ENCODE measurements around the gene SETD4.
"Not testable (repeated sequence)": the region's sequence is repeated elsewhere in the genome, so short reads cannot be mapped to it uniquely, and the experiment has no call there.

Gene SETD4

DNA sequence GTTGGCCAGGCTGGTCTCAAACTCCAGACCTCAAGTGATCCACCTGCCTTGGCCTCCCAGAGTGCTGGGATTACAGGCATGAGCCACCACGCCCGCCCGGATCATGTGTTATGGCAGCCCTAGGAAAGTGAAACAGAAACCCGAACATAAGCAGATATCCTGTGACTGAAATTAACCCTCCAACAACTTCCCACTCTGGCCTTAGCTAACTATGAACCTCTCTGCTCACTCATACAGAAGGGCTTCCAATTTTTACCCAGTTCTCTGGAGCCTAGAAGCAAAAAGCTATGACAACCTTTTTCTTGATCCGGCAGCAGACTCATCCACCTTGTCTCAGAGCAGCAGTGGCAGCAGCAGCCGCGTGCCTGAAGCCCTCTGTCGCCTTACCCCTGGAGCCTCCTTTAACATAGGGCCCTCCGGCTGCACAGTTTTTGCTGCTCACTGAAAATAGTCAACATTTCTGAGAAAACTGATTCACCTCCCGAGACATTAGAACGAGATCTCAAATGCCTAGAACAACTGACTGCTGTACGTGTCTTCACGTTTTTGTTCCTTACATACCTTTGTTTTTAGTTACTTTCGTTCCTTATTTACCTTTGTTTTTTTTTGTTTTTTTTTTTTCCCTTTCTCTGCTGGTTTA lies 18.8 kb upstream of the SETD4 start:
- DNase-seq (ENCODE audit: low spot score) (no peak), FAIRE-seq (no peak)

DNA sequence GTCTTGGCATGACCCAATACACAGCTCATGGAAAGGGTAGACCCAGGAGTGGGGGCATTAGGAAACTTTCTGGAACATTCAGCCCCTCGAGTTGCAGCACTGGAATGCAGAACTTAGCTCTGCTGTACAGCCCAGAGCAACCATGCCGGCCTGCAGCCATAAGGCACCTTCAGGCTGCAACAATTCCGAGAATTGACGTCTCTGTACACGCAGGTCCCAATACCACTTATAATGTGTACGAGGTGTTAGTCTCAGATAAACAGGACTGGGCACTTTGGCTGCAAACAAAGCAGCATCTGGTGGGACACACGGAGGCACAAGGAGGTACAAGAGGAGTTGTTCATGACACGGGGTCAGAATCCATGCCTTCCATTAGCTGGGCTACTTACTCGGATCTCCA lies 17.4 kb upstream of the SETD4 start:
- DNase-seq (ENCODE audit: low spot score), result no peak
- FAIRE-seq, result no peak

DNA sequence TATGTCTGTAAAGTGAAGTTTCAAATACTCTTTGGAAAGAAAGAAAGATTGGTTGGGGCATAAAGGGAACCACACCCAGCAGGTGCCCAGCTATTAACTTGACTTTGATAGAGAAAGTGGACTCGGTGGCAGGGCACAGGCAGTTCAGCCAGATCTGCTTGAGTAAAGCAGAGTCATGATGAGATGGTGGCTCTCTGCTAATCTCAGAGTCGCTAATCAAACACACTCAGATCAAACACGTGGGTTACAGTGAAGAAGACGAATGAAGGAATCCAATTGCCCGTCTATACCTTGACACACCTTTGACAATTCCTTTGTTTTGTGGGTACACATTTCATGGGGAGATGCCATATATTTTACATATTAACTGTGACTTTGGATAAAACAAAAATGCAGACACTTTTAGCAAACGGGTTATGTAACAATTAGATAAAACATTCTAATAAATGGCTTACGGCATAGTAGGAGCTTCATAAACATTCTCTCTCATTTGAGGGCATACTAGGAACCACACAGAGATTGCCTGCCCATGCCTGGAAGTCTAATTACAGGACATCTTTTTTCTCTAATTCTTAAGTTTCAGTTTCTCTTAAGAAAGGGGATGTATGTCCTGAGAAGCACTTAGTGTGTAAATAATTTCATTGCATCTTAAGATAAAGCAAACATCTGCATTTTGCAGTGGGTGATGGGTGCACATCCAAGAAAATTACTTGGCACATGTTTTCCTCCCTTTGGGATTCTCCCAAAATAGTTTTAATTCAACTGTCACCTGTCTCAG lies 16.7 kb upstream of the SETD4 start:
- FAIRE-seq (no peak), DNase-seq (ENCODE audit: low spot score) (no peak)

DNA sequence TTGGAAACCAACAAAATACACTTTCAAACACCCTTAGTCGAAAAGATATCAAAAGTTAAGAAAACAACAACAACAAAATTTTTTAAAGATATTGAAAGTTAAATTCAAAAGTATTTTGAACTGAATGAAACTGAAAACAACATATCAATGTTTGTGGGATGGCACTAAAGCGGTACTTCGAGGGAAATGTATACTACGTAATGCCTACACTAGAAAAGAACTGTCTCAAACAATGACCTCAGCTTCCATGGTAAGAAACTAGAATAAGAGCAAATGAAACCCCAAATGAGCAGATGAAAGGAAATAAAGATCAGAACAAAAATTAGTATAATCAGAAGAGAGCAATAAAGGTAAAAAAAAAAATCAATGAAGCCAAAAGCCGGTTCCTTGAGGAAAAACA lies 15.6 kb upstream of the SETD4 start:
- DNase-seq (ENCODE audit: low spot score) (no peak), FAIRE-seq (no peak)

DNA sequence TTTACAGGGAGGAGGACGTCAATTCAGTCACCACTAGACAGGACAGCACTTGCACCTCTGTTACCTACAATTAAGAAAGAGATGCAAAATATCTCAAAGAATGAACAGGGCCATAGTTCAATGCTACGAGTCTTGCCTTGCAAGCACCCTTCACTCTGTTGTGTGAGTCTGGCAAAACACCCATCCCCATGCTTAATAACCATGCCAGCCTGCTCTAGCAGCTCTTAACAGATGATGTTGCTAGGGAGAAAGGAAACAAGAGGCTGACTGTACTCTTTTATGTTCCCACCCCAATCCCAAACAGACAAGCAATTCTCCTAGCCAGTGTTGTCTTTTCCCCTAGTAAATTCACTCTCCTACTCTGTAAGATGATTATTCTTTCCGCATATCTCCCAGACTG lies 14.8 kb upstream of the SETD4 start:
- DNase-seq (ENCODE audit: low spot score), result no peak
- no peak for FAIRE-seq

DNA sequence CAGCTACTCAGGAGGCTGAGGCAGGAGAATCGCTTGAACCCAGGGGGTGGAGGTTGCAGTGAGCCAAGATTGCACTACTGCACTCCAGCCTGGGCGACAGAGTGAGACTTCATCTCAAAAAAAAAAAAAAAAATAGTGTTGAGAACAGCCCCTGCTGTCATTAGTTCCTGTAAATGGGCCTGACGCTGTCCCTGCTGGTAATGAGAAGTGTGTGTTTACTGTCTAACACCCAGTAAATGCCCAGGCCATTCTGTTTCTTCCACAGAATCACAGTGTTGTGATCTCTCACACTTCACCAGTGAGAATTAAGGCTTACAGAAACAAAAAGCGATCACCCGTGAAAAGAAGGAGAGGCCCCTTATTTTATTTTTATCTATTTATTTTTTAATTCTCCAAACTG lies 13.6 kb upstream of the SETD4 start:
- DNase-seq (ENCODE audit: low spot score); FAIRE-seq: not testable (repeated sequence)

DNA sequence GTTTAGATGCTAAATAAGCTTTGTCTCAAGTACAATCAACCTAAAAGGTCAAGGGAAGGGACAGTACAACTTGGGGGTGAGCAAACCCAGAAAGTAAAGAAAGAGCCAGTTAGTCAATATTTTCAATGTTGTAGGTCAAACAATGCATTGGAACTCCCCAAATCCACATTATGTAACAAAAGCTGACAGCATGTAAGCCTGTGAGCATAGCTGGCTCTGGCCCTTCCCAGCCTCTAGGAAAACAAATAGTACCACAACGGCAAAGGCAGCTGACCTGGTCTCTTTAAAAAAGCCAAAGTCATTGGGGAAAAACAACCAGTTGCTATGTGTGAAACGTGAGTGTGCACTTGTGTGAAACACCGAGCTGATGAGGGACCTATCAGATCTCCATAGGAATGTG lies 12.9 kb upstream of the SETD4 start:
- DNase-seq (ENCODE audit: low spot score) (no peak), FAIRE-seq (no peak)

DNA sequence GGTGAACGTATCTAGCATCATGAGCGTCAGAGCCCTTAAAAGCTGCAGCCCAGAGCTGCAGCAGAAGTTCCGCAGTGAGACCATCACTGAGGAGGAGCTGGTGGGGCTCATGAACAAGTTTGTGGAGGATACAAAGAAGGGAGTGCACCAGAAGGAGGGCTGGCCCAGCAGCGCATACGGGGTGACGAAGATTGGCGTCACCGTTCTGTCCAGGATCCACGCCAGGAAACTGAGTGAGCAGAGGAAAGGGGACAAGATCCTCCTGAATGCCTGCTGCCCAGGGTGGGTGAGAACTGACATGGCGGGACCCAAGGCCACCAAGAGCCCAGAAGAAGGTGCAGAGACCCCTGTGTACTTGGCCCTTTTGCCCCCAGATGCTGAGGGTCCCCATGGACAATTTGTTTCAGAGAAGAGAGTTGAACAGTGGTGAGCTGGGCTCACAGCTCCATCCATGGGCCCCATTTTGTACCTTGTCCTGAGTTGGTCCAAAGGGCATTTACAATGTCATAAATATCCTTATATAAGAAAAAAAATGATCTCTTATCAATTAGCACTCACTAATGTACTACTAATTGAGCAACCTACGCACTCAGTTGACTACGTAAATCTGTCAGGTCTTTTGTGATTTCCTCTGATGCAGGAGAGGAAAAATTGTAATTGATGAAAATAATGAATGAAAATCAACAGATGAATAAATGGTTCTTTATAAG lies 12.3 kb upstream of the SETD4 start:
- DNase-seq (ENCODE audit: low spot score), result no peak
- FAIRE-seq, result no peak

DNA sequence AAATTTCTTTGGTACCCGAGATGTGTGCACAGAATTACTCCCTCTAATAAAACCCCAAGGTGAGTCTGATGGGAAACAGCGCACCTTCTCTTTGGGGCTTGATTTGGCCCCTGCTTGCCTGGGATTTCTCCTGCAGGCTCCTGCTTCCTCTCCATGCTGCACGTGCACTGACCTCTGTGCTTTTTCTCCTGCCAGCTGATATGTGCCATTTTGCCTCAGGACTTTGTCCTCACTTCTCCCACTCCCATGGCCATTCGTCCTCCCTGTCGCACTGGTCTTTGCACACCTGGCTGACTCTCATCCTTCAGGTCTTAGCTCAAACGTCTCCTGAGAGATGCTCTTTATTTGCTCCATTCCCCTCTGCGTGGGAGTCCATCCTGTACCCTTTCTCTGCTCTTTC lies 10.7 kb upstream of the SETD4 start:
- no peak for FAIRE-seq
- DNase-seq (ENCODE audit: low spot score), result no peak

DNA sequence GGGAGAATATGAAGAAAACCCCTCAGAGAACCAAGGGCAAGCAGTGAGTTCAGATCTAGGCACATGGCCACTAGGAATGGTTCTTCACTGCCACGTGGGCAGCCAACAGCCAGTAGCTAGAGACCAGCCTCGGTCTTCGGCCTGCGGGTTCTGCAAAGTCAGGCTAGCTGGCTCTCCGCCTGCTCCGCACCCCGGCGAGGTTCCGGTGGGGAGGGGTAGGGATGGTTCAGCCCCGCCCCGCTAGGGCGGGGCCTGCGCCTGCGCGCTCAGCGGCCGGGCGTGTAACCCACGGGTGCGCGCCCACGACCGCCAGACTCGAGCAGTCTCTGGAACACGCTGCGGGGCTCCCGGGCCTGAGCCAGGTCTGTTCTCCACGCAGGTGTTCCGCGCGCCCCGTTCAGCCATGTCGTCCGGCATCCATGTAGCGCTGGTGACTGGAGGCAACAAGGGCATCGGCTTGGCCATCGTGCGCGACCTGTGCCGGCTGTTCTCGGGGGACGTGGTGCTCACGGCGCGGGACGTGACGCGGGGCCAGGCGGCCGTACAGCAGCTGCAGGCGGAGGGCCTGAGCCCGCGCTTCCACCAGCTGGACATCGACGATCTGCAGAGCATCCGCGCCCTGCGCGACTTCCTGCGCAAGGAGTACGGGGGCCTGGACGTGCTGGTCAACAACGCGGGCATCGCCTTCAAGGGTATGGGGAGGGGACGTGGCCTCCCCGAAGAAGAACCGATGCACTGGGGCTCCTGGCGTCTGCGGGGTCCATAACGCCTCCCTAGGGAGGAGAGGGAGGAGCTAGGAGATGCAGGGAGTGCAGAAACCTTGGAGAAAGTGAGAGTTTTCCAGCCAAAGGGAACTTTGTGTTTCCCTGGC lies 9.6 kb upstream of the SETD4 start, which contains the start of gene CBR1:
TSS of gene CBR1 (plus strand) at position 312 of the 871 bp plus-strand sequence. CDS start at position 404, 92 bp downstream.
- DNase-seq (ENCODE audit: low spot score) (peak; percentile 79), FAIRE-seq (no peak)

DNA sequence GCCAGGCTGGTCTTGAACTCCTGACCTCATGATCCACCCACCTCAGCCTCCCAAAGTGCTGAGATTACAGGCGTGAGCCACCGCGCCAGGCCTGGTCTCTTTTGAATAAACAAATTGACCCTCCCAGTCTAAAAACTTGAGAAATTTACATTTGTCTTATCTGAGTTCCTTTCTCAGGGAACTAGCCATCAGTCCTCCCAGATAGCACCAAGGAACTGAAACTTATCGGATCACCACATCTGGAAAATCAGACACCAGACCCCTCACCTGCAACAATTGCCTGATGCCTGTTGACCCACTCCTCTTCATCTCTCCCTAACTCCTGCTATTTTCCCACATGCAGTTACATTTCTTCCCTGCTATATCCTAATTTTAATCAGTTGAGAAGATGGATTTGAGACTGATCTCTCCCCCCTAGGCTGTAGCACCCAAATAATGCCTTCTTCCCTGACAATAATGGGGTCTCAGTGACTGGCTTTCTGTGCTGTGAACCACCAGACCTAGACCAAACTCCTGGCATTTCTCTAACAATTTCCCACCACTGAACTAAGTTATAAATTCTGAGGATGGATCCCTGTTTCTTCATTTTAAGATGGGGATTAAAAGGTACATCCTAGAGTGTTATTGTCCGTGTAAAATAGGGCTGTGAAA lies 8.5 kb upstream of the SETD4 start:
- FAIRE-seq (no peak), DNase-seq (ENCODE audit: low spot score) (no peak)

DNA sequence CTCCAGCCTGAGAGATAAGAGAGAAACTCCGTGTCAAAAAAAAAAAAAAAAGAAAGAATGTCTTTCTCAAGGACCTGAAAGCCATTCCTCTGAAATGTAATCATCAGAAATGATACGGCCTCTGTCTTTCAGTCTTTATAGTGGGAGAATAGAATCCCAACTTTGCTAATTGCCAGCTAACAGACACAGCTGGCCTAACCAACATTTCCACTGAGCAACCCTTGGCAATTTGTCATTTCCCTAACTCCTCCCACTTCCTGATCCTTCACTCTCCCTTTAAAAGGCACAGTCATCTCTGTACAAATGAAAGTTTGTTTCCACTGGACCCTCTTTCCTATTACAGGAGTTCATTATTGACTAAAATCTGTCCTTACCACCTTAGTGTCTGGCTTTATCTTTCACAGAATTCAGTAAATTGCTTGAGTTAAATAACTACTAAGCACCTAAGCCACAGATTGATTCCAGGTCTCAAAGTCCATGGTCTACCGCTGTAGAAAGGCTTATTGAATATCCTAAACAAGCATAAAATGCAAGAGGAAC lies 5.2 kb upstream of the SETD4 start:
- DNase-seq (ENCODE audit: low spot score) (no peak), FAIRE-seq (no peak)

DNA sequence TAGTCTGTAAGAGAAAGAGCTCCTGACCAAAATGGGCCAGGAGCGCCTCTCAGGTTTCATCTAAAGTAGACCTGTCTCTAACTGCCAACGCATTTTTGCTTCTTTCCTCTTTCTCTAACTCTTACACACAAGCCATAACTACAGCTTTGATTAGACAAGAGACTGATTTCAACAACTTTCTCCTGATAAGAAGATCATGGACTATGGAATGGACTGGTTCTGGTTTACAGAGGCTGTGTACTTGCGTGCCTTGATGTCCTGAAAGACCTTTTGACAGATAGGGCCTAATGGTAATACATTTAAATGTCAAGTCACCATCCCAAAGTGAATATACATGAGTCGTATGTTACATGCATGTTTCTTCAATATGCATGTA lies 3.7 kb upstream of the SETD4 start:
- FAIRE-seq (no peak), DNase-seq (ENCODE audit: low spot score) (no peak)

DNA sequence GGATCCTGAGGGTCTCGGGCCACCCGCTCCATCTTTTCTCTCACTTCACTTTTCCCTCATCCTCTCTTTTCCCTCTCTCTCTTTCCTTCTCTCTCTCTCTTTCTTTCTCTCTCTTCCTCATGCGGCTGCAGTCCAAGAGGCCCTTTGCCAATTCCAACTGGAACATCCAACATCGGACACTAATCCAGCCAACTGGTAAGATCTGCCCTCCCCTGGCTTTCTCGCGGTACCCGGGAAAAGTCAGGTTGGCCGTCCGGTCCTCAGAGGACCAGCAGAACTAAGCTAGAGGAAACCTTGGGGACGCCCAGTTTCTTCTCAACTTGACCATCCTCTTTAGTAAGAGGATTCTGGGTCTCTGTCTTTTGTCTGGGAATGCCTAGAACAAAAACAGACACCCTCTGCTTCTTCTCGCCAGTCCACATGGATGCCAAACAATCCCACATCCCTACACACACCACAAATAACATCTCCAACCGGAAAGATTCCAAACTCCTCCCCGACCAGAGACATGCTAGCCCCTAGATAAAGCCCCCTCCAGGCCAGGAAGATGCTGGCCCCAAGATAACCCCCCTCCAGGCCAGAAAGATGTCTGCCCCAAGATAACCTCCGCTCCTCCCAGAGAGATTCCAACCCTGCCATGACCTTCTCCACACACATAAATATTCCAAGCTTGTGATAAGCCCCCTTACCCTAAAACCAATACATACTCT lies 3.2 kb upstream of the SETD4 start:
- DNase-seq (ENCODE audit: low spot score) (no peak), FAIRE-seq (no peak)

DNA sequence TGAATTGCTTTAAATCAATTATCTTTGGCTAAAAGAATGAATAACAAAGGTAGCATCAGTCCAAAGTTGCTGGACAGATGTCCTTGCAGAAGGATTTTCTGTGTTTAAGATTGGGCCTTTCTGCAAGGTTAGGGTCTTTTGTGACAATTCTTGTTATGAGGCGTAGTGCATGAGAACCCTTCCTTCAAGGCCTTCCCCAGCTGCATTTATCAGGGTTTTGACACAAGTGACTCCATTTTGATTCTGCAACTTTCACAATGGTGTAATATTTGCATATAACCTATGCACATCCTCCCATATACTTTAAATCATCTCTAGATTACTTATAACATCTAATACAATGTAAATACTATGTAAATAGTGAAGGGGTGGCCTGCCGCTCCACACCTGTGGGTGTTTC lies 1.1 kb upstream of the SETD4 start:
- FAIRE-seq (no peak), DNase-seq (ENCODE audit: low spot score) (no peak)

DNA sequence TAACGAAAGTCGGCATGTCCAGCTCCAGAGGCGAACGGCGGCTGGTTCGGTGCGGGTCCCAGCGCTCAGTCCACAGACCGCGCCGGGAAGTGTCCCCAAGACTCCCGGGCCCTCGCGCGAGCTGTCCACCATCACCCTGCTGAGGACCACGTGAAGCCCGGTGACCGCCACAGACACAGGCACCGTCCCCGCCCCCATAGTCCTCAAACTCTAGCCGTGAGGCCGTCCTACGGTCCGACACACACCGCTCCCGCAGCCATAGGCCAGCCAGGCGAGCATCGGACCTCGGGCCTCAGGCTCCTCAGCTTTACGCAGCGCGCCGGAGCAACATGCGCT lies 535 bp downstream of the SETD4 start:
- FAIRE-seq, result no peak

DNA sequence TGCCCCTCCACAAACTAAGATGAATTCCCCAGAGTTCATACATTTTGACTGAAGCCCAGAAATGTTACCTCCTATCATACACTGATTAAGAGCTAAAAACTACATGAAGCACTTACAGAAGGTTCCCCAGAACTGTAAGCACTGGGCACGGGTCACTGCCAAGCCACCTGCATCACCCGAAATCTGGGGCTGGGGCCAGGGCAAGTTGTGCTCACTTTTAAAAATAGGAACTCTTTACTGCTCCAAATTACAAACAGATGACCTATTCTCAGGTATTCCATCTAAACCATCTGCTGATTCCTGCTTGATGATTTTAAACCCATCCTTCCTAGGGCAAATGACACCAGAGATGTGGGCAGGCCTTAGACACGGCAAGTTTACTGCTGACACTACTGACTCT lies 4.8 kb downstream of the SETD4 start:
- DNase-seq (ENCODE audit: low spot score) (no peak), FAIRE-seq (no peak)

More for the DNA sequence above, 535 bp downstream of the SETD4 start:
- peak; percentile 7 for DNase-seq (ENCODE audit: low spot score)

DNA sequence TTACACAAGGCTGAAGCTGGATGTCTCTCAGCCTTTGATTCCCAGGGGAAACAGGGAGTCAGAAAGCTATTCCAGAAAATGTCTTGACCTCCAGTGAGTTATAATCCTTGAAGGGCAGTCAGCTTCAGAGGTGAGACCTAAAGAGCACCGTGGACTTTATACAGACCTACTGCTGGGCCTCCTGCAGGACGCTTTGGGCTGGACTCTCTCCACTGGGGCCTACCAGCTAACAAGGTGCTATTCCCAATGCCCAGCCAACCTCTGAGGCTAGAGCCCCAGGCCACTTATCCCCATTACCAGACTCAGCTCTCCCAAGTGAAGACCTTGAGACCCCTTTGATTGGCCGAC lies 6.6 kb downstream of the SETD4 start:
- no peak for DNase-seq (ENCODE audit: low spot score)
- FAIRE-seq, result no peak

DNA sequence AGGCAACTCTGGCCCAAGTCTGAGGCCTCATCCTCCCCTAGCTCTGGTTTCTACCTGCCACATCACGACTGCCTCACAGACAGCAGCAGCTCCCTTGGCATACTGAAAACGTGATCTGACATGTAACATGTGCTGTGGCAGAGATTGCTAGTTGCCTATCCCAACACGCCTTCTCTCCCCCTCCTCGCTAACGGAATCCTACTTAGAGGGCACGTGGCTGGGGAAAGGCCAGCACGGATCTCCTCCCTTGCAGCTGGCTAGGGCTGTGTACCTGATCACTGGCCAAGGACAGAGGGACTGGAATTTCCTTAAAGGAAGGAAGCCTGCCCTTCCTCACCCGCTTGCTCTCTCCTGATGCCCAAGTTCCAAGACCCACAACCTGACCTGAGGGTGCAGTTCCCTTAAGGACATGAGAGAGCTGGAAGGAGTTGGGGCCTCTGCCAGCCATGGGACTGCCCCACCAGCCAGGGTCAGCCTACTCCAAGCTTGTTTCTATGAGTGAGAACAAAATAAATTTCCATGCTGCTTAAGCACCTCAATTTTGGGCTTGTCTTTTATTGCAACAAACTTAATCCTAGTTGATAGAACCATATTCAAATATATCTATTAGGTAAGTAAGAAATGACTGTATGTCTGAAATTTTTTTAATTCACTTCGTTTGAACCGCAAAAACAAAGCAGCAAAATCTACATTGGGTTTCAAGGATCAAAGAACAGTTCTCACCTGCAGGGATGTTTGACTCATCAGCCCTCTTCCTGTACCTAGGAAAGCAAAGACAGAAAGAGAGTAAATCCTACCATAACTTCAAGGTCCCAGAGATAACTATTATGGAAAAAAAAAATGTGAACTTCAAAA lies 7.2 kb downstream of the SETD4 start:
- DNase-seq (ENCODE audit: low spot score) (no peak), FAIRE-seq (no peak)
